Body of pancreas (tissue), 4 donors: ENCODE measurements around the gene TRIM49B.
"Not testable (repeated sequence)": the region's sequence is repeated elsewhere in the genome, so short reads cannot be mapped to it uniquely, and the experiment has no call there.

Experiments
- POLR2A ChIP-seq, 3 donors: fragments of 450-650 bp; IDR thresholded peaks; one replicate each; pipeline ENCODE4 v1.6.1; 2016; ENCODE audit warnings: antibody characterized with exemption in 3 of 3, mild to moderate bottlenecking in 2 of 3
- TF ChIP-seq, protein P1 (sequence below), 7 experiments: fragments of 450-650 bp in 4 of 7; fragments of 200-600 bp in 3 of 7; sonication (generic) in 3 of 7; IDR thresholded peaks; one replicate each; pipeline ENCODE4 v1.5.1; 2016 to 2019; ENCODE audit warnings: antibody characterized with exemption in 7 of 7

DNA sequence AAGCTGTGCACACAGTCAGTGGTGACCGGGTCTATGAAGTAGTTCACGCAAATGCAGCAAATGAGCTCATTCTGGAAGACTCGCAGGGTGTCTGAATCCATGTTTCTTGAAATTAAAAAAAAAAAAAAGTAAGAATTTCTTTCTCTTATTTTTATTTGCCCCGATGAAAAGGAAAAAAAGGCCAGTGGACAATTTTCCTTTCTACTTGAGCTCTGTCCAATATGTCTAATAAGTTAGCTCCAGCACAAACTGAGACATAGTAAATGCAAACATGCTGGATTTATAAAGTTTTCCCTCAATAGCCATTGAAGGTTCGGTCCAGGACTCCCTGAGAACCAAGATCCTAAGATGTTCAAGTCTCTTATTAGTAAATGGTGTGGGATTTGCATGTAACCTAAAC lies 30.4 kb downstream of the TRIM49B start, which contains the start of gene TRIM64C:
- TF ChIP-seq, protein P1, sequence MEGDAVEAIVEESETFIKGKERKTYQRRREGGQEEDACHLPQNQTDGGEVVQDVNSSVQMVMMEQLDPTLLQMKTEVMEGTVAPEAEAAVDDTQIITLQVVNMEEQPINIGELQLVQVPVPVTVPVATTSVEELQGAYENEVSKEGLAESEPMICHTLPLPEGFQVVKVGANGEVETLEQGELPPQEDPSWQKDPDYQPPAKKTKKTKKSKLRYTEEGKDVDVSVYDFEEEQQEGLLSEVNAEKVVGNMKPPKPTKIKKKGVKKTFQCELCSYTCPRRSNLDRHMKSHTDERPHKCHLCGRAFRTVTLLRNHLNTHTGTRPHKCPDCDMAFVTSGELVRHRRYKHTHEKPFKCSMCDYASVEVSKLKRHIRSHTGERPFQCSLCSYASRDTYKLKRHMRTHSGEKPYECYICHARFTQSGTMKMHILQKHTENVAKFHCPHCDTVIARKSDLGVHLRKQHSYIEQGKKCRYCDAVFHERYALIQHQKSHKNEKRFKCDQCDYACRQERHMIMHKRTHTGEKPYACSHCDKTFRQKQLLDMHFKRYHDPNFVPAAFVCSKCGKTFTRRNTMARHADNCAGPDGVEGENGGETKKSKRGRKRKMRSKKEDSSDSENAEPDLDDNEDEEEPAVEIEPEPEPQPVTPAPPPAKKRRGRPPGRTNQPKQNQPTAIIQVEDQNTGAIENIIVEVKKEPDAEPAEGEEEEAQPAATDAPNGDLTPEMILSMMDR (IDR thresholded peaks at IDR 0.05) = not testable (repeated sequence)
- TF ChIP-seq POLR2A (IDR thresholded peaks at IDR 0.05) = not testable (repeated sequence)
